Neural cell (in vitro differentiated cells): ENCODE results near the gene SPATA7. TPM values are rescaled to one million over a fixed set of nuclear protein-coding genes. Genes with fewer than 3 reads are reported as not detected.

ENCODE experiments used
- H2AFZ ChIP-seq: fragments of 200-600, 300-800 bp; sonication (generic), shearing (Covaris generic); 2 replicates; pipeline ENCODE4 v1.6.0; 2014; ENCODE audit warnings: low read depth, mild to moderate bottlenecking, antibody characterized with exemption, low read length, moderate library complexity
- H3F3A ChIP-seq: fragments of 200-600 bp; shearing (Covaris generic); 2 replicates; pipeline ENCODE4 v1.6.1; 2016; ENCODE audit warnings: mild to moderate bottlenecking, moderate library complexity, mixed read lengths, antibody characterized with exemption, low read length; ENCODE audit not compliant: insufficient read depth, poor library complexity, severe bottlenecking
- H3K27ac ChIP-seq: fragments of 200-600, 300-800 bp; sonication (generic), shearing (Covaris generic); 2 replicates; pipeline ENCODE4 v1.5.1; 2014; ENCODE audit warnings: mild to moderate bottlenecking, low read length, moderate library complexity
- H3K27me3 ChIP-seq: fragments of 300-800, 200-600 bp; sonication (generic), shearing (Covaris generic); 2 replicates; pipeline ENCODE4 v1.6.0; 2014; ENCODE audit warnings: mild to moderate bottlenecking, low read depth, low read length, moderate library complexity; ENCODE audit not compliant: insufficient read depth
- H3K36me3 ChIP-seq: fragments of 300-800, 200-600 bp; sonication (generic), shearing (Covaris generic); 2 replicates; pipeline ENCODE4 v1.5.1; 2014; ENCODE audit warnings: mild to moderate bottlenecking, antibody characterized with exemption, low read length, moderate library complexity; ENCODE audit not compliant: insufficient read depth
- H3K4me2 ChIP-seq: fragments of 300-800, 200-600 bp; sonication (generic), shearing (Covaris generic); 2 replicates; pipeline ENCODE4 v1.6.0; 2014; ENCODE audit warnings: mild to moderate bottlenecking, low read length
- H3K4me3 ChIP-seq: fragments of 300-800, 200-600 bp; sonication (generic), shearing (Covaris generic); 2 replicates; pipeline ENCODE4 v1.5.1; 2014; ENCODE audit warnings: mild to moderate bottlenecking, low read length, moderate library complexity
- H3K79me2 ChIP-seq: fragments of 200-600 bp; shearing (Covaris generic); replicated peaks from 2 replicates; pipeline ENCODE4 v1.6.0; 2014; ENCODE audit warnings: mild to moderate bottlenecking, low read length, moderate library complexity; ENCODE audit not compliant: insufficient read depth
- H3K9ac ChIP-seq: fragments of 300-800, 200-600 bp; sonication (generic), shearing (Covaris generic); 2 replicates; pipeline ENCODE4 v1.6.1; 2016; ENCODE audit warnings: mild to moderate bottlenecking, low read length, mixed read lengths
- H3K9me2 ChIP-seq: fragments of 200-600 bp; shearing (Covaris generic); 2 replicates; pipeline ENCODE4 v1.6.1; 2016; ENCODE audit warnings: mild to moderate bottlenecking, low read length, mixed read lengths; ENCODE audit not compliant: insufficient read depth
- H3K9me3 ChIP-seq: fragments of 200-600, 300-800 bp; sonication (generic), shearing (Covaris generic); 2 replicates; pipeline ENCODE4 v1.6.1; 2016; ENCODE audit warnings: mild to moderate bottlenecking, mixed run types, low read length, moderate library complexity, mixed read lengths
- H4K20me1 ChIP-seq: fragments of 200-600 bp; shearing (Covaris generic); 2 replicates; pipeline ENCODE4 v1.6.1; 2016; ENCODE audit warnings: mild to moderate bottlenecking, mixed run types; ENCODE audit not compliant: insufficient read depth
- CTCF ChIP-seq: fragments of 450-650 bp; IDR thresholded peaks from 2 replicates; pipeline ENCODE4 v1.5.1; 2014; ENCODE audit warnings: antibody characterized with exemption, mild to moderate bottlenecking, moderate library complexity; ENCODE audit not compliant: poor library complexity, severe bottlenecking
- EP300 ChIP-seq: fragments of 450-650 bp; conservative IDR thresholded peaks from 2 replicates; pipeline ENCODE4 v1.6.1; 2014; ENCODE audit warnings: antibody characterized with exemption, mild to moderate bottlenecking, moderate library complexity; ENCODE audit not compliant: poor library complexity, severe bottlenecking
- EZH2 ChIP-seq: fragments of 200-600, 300-800 bp; shearing (Covaris generic), sonication (generic); IDR thresholded peaks from 2 replicates; pipeline ENCODE4 v1.6.1; 2014; ENCODE audit warnings: antibody characterized with exemption, low read length, borderline replicate concordance, mild to moderate bottlenecking; ENCODE audit not compliant: insufficient read depth, poor library complexity, severe bottlenecking
- MXI1 ChIP-seq: fragments of 450-650 bp; conservative IDR thresholded peaks from 2 replicates; pipeline ENCODE4 v1.6.1; 2014; ENCODE audit warnings: antibody characterized with exemption, mild to moderate bottlenecking; ENCODE audit not compliant: poor library complexity, severe bottlenecking
- POLR2AphosphoS5 ChIP-seq: IDR thresholded peaks from 2 replicates; pipeline ENCODE4 v1.6.1; 2012
- RAD21 ChIP-seq: fragments of 450-650 bp; conservative IDR thresholded peaks from 2 replicates; pipeline ENCODE4 v1.6.1; 2014; ENCODE audit warnings: antibody characterized with exemption, mild to moderate bottlenecking, moderate library complexity
- REST ChIP-seq: IDR thresholded peaks from 2 replicates; pipeline ENCODE4 v1.6.1; 2012; ENCODE audit warnings: borderline replicate concordance
- SMC3 ChIP-seq: fragments of 450-650 bp; conservative IDR thresholded peaks from 2 replicates; pipeline ENCODE4 v1.6.1; 2014; ENCODE audit warnings: antibody characterized with exemption, mild to moderate bottlenecking, moderate library complexity; ENCODE audit not compliant: poor library complexity
- TAF1 ChIP-seq: IDR thresholded peaks from 2 replicates; pipeline ENCODE4 v1.6.1; 2012; ENCODE audit warnings: low read depth
- polyA plus RNA-seq: library from polyadenylated mRNA; depleted of rRNA; stranded (reverse); fragments of >200 nt; gene quantifications from 2 replicates; pipeline ENCODE4 v1.2.3, GENCODE V29; 2014

The SPATA7 gene
- polyA plus RNA-seq, 1 donor from 2014 or later, result 31.4 TPM

GRCh38 chr14:88437658-88438057 is 52.2 kb downstream of the SPATA7 start:
- Histone ChIP-seq H3K4me3 (no peak overlapping the region), H3K9me3 (no peaks in the 10 kb centered on the region), H3K4me2 (no peak overlapping the region), H3K27me3 (no peaks in the 10 kb centered on the region), H2AFZ (no peak overlapping the region), H3K9ac (no peak overlapping the region), H4K20me1 (no peaks in the 10 kb centered on the region), H3F3A (no peaks in the 10 kb centered on the region), H3K36me3 (peaks cover 19% of the 10 kb centered on the region), H3K27ac (no peak overlapping the region), H3K9me2 (no peaks in the 10 kb centered on the region), H3K79me2 (no peaks in the 10 kb centered on the region)
- TF ChIP-seq POLR2AphosphoS5 (no peak), EP300 (no peak), RAD21 (no peak), REST (no peak), TAF1 (no peak), CTCF (peak; percentile 21)

GRCh38 chr14:88439088-88439487 is 53.6 kb downstream of the SPATA7 start:
- Histone ChIP-seq H3K9ac (no peak overlapping the region), H2AFZ (no peak overlapping the region), H3F3A (no peaks in the 10 kb centered on the region), H3K36me3 (peaks cover 15% of the 10 kb centered on the region), H3K4me2 (no peak overlapping the region), H3K9me2 (no peaks in the 10 kb centered on the region), H3K27ac (no peak overlapping the region), H3K9me3 (no peaks in the 10 kb centered on the region), H3K27me3 (no peaks in the 10 kb centered on the region), H3K79me2 (no peaks in the 10 kb centered on the region), H4K20me1 (no peaks in the 10 kb centered on the region), H3K4me3 (no peak overlapping the region)
- TF ChIP-seq CTCF (no peak), EP300 (no peak), MXI1 (no peak), RAD21 (no peak), REST (no peak), POLR2AphosphoS5 (no peak), TAF1 (no peak), EZH2 (no peak), SMC3 (no peak)
